IPS-15b (cell line): ENCODE data around the gene FBXL20.

Source experiments
- H3K27me3 ChIP-seq: one replicate; pipeline ENCODE4 v1.6.1; 2013; ENCODE audit warnings: low read length; ENCODE audit not compliant: control insufficient read depth, insufficient read depth
- H3K36me3 ChIP-seq: one replicate; pipeline ENCODE4 v1.6.1; 2013; ENCODE audit warnings: low read length; ENCODE audit not compliant: control insufficient read depth, insufficient read depth
- H3K4me1 ChIP-seq: one replicate; pipeline ENCODE4 v1.6.1; 2013; ENCODE audit warnings: mild to moderate bottlenecking, low read length; ENCODE audit not compliant: control insufficient read depth, insufficient read depth
- H3K4me3 ChIP-seq: one replicate; pipeline ENCODE4 v1.5.1; 2013; ENCODE audit warnings: low read depth, low read length
- H3K9ac ChIP-seq: one replicate; pipeline ENCODE4 v1.6.1; 2013; ENCODE audit warnings: low read depth, mild to moderate bottlenecking, low read length
- H3K9me3 ChIP-seq: one replicate; pipeline ENCODE4 v1.6.1; 2013; ENCODE audit warnings: mild to moderate bottlenecking, low read length; ENCODE audit not compliant: control insufficient read depth, insufficient read depth

The FBXL20 gene

GRCh38 chr17:39219647-39220154, 181.7 kb downstream of the FBXL20 start:
- Histone ChIP-seq H3K9me3 (no peaks in the 10 kb centered on the region), H3K27me3 (peaks cover 43% of the 10 kb centered on the region), H3K4me3 (no peak overlapping the region), H3K9ac (no peak overlapping the region), H3K36me3 (no peaks in the 10 kb centered on the region), H3K4me1 (peaks cover 7% of the 10 kb centered on the region)

DNA sequence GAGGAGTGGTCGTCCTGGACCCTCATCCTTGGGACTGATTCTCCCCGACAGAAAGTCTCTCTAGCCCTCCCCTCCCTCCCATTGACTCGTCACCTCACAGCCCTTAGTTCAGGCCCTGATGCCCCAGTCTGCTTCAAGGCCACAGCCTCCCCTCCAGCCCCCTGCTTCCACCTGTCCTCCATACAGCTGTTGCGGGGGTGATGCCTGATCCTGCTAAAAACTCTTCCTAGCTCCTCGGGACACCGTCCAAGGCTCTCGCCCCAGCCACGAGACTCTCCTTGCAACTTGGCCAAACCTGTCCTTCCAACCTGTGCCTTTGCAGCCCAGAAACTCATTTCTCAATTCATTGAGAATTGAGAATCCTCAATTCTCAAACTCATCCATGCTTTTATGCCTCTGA, 182.5 kb downstream of the FBXL20 start:
- Histone ChIP-seq H3K4me1 (peaks cover 6% of the 10 kb centered on the region), H3K9me3 (no peaks in the 10 kb centered on the region), H3K9ac (no peak overlapping the region), H3K36me3 (no peaks in the 10 kb centered on the region), H3K4me3 (no peak overlapping the region), H3K27me3 (peaks cover 36% of the 10 kb centered on the region)

DNA sequence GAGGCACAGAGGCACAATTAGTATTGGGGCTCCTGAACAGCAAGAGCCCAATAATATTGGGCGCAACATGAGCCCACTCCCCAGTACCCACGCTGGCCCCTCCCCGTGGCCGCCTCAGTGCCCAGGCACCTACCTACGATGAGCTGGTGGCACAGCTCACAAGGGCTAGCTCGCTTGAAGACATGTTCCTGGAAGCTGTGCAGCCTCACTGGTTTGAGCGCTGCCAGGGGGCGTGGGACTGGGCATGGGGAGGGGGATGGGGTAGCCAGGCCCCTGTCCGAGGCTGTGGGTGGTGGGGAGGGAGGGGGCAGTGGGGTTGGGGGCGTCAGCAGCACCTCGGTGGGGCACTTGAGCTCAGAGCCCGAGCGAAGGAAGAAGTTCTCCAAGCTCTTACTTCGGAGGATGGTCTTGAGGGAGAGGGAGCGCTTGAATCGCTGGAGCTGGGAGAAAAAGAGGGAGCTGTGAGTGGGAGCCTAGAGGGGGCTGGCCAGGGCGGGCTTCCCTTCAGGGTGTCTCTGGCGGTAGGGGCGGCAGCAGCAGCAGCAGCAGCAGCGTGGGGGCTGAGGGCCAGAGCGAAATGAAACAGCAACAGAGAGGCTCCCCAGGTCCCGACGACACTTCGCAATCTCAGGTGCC, 183.6 kb downstream of the FBXL20 start:
- Histone ChIP-seq H3K4me3 (peak overlapping the region; percentile 13), H3K9me3 (no peaks in the 10 kb centered on the region), H3K9ac (no peak overlapping the region), H3K4me1 (no peaks in the 10 kb centered on the region), H3K36me3 (no peaks in the 10 kb centered on the region), H3K27me3 (peaks cover 28% of the 10 kb centered on the region)

DNA sequence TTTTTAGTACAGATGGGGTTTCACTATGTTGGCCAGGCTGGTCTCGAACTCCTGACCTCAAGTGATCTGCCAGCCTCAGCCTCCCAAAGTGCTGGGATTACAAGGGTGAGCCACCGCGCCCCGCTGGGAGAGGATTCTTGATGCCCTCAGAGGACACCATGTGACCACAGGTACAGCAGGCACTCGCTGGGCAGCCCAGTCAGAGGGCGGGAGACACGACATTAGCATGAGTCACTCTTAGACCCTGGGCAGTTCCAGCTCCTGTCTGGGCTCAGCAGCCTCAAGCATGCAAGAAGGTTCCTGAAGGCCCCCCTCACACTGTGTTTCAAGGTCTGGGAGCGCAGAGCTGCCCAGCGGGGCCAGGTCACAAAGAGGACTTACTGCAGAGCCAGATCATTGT, 187.6 kb downstream of the FBXL20 start:
- no peak overlapping the region for H3K4me3 ChIP-seq
- peaks cover 22% of the 10 kb centered on the region for H3K27me3 ChIP-seq
- H3K36me3 ChIP-seq = no peaks in the 10 kb centered on the region
- no peak overlapping the region for H3K9ac ChIP-seq
- H3K4me1 ChIP-seq = peaks cover 7% of the 10 kb centered on the region
- H3K9me3 ChIP-seq = no peaks in the 10 kb centered on the region

- Histone ChIP-seq H3K4me1 (peaks cover 13% of the 10 kb centered on the region), H3K27me3 (peaks cover 14% of the 10 kb centered on the region), H3K36me3 (no peaks in the 10 kb centered on the region), H3K4me3 (no peak overlapping the region), H3K9me3 (no peaks in the 10 kb centered on the region), H3K9ac (no peak overlapping the region)
These were observed 188.5 kb downstream of the FBXL20 start for GRCh38 chr17:39212841-39213480.

DNA sequence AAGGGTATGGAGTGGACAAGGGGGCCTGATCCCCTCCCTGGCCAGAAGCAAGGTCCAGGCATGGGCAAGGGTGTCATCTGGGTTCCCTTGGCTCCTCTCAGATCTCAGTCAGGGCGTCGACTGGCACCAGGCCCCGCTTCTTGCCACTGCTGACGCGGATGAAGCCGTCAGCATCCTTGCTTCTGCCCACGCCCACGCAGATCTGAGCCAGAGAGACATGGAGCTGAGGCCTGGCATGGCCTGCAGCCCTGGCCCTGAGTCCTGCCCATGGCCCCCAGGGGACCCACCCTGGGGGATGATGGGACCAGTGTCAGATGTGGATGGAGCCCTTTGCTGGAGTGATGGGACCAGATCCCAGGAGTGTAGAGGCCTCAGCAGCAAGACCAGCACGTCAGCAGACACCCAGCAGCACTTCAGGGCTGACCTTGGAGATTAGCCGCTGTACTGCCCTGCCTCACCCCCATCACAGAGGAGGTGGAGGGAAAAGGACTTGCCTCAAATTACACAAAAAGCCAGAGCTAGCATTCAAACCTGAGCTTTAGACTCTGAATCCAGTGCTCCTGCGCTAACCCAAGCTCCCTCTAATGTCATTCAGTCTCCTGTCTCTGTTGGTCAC, 189.1 kb downstream of the FBXL20 start:
- Histone ChIP-seq H3K9me3 (no peaks in the 10 kb centered on the region), H3K9ac (no peak overlapping the region), H3K4me3 (no peak overlapping the region), H3K4me1 (peaks cover 15% of the 10 kb centered on the region), H3K36me3 (no peaks in the 10 kb centered on the region), H3K27me3 (peaks cover 10% of the 10 kb centered on the region)

DNA sequence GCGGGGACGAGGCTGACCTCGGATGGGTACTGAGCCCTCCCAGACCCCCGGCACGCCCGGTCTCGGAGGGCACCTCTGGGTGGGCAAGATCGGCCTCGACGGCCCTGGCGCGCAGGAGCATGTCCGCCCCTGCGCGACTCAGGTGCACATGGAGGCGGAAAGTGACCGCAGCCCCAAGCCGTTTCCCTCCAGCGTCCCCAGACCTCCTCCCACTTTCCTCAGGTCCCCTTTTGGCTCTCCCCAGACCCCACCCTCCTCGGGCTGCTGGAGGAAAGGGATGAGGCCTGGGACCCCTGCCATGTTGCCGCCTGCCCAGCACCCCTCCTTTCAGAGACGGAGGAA, 191.4 kb downstream of the FBXL20 start:
- Histone ChIP-seq H3K9me3 (no peaks in the 10 kb centered on the region), H3K4me1 (peaks cover 17% of the 10 kb centered on the region), H3K4me3 (peak overlapping the region; percentile 61), H3K9ac (peak overlapping the region; percentile 54), H3K36me3 (peaks cover under 1% of the 10 kb centered on the region), H3K27me3 (peaks cover 3% of the 10 kb centered on the region)

- Histone ChIP-seq H3K9ac (peak overlapping the region; percentile 54), H3K36me3 (peaks cover 6% of the 10 kb centered on the region), H3K27me3 (peaks cover 3% of the 10 kb centered on the region), H3K9me3 (no peaks in the 10 kb centered on the region), H3K4me1 (peaks cover 17% of the 10 kb centered on the region), H3K4me3 (peak overlapping the region; percentile 61)
These were observed 191.9 kb downstream of the FBXL20 start for GRCh38 chr17:39209317-39210092.

- Histone ChIP-seq H3K9me3 (no peaks in the 10 kb centered on the region), H3K36me3 (peaks cover 12% of the 10 kb centered on the region), H3K4me3 (peak overlapping the region; percentile 61), H3K4me1 (peaks cover 17% of the 10 kb centered on the region), H3K9ac (no peak overlapping the region), H3K27me3 (peaks cover 3% of the 10 kb centered on the region)
These were observed 192.5 kb downstream of the FBXL20 start for GRCh38 chr17:39208893-39209292.

GRCh38 chr17:39208136-39208535, 193.3 kb downstream of the FBXL20 start:
- Histone ChIP-seq H3K4me3 (no peak overlapping the region), H3K4me1 (peaks cover 17% of the 10 kb centered on the region), H3K27me3 (peaks cover 3% of the 10 kb centered on the region), H3K9me3 (no peaks in the 10 kb centered on the region), H3K36me3 (peaks cover 17% of the 10 kb centered on the region), H3K9ac (no peak overlapping the region)

- no peak overlapping the region for H3K4me3 ChIP-seq
- no peak overlapping the region for H3K9ac ChIP-seq
- H3K36me3 ChIP-seq = peaks cover 37% of the 10 kb centered on the region
- H3K4me1 ChIP-seq = peaks cover 15% of the 10 kb centered on the region
- H3K9me3 ChIP-seq = no peaks in the 10 kb centered on the region
- peaks cover 2% of the 10 kb centered on the region for H3K27me3 ChIP-seq
These were observed 196.3 kb downstream of the FBXL20 start for GRCh38 chr17:39205112-39205526.
